OCI-LY7 (cell line): ENCODE data around the gene PRMT9. TPM values are rescaled to one million over a fixed set of nuclear protein-coding genes. Genes with fewer than 3 reads are reported as not detected.
A peak's percentile ranks its signal among the peaks of the same experiment; 100 is the strongest.

Experiments
- BruUV-seq: library from RNA; stranded (reverse); fragments of 400-500 nt; replicated peaks from 2 replicates; lab custom pipeline; 2021; lab: Mats Ljungman, UMichigan
- CTCF ChIA-PET: fragments of 300-600 bp; sonication (Branson Sonifier 250); formaldehyde crosslinking; loops from one replicate; lab custom pipeline; 2022; ENCODE audit warnings: antibody characterized with exemption; ENCODE audit not compliant: unreplicated experiment; lab: Charles Lee
- POLR2A ChIA-PET: fragments of 300-600 bp; sonication (Branson Sonifier 250); formaldehyde crosslinking; loops from one replicate; lab custom pipeline; 2022; ENCODE audit warnings: antibody characterized with exemption; lab: Charles Lee
- DNase-seq: peaks from one replicate; pipeline ENCODE4 v3.0.0-alpha.2; 2015; ENCODE audit warnings: low spot score
- H2AFZ ChIP-seq: fragments of 200-600 bp; sonication (generic), shearing (Covaris generic); 2 replicates; pipeline ENCODE4 v1.6.1; 2014; ENCODE audit warnings: mild to moderate bottlenecking, antibody characterized with exemption, low read length, moderate library complexity
- H3K27ac ChIP-seq: fragments of 200-600 bp; sonication (generic); 2 replicates; pipeline ENCODE4 v1.5.1; 2014; ENCODE audit warnings: mixed run types, low read depth, mild to moderate bottlenecking, moderate library complexity, low read length, inconsistent platforms; ENCODE audit not compliant: poor library complexity, severe bottlenecking
- H3K36me3 ChIP-seq: fragments of 200-600 bp; sonication (generic); 2 replicates; pipeline ENCODE4 v1.6.1; 2014; ENCODE audit warnings: mild to moderate bottlenecking, antibody characterized with exemption, low read length, moderate library complexity, mixed read lengths; ENCODE audit not compliant: insufficient read depth
- H3K4me1 ChIP-seq: fragments of 200-600 bp; sonication (generic); 2 replicates; pipeline ENCODE4 v1.5.1; 2014; ENCODE audit warnings: mild to moderate bottlenecking, low read length; ENCODE audit not compliant: insufficient read depth, poor library complexity, severe bottlenecking
- H3K4me2 ChIP-seq: fragments of 200-600 bp; sonication (generic); 2 replicates; pipeline ENCODE4 v1.6.1; 2014; ENCODE audit warnings: mild to moderate bottlenecking, low read length
- H3K4me3 ChIP-seq: fragments of 200-600 bp; sonication (generic); 2 replicates; pipeline ENCODE4 v1.5.1; 2014; ENCODE audit warnings: mild to moderate bottlenecking, low read depth, low read length; ENCODE audit not compliant: poor library complexity, severe bottlenecking
- H3K79me2 ChIP-seq: fragments of 200-600 bp; sonication (generic); 2 replicates; pipeline ENCODE4 v1.6.1; 2016; ENCODE audit warnings: low read depth, mild to moderate bottlenecking, low read length, moderate library complexity, mixed read lengths; ENCODE audit not compliant: insufficient read depth
- H3K9me2 ChIP-seq: fragments of 200-600 bp; sonication (generic); 2 replicates; pipeline ENCODE4 v1.6.1; 2016; ENCODE audit warnings: mild to moderate bottlenecking, low read length, mixed read lengths; ENCODE audit not compliant: insufficient read depth
- H3K9me3 ChIP-seq: fragments of 200-600 bp; sonication (generic); 2 replicates; pipeline ENCODE4 v1.6.1; 2014; ENCODE audit warnings: mild to moderate bottlenecking, mixed run types, low read length, mixed read lengths
- H4K20me1 ChIP-seq: fragments of 200-600 bp; sonication (generic); 2 replicates; pipeline ENCODE4 v1.6.1; 2014; ENCODE audit warnings: mild to moderate bottlenecking, antibody characterized with exemption, low read length, moderate library complexity, mixed read lengths; ENCODE audit not compliant: insufficient read depth
- EZH2phosphoT487 ChIP-seq: fragments of 200-600 bp; sonication (generic); IDR thresholded peaks from 2 replicates; pipeline ENCODE4 v1.6.1; 2018; ENCODE audit warnings: low read depth, borderline replicate concordance, mild to moderate bottlenecking, mixed run types, antibody characterized with exemption, low read length, moderate library complexity, mixed read lengths
- intact Hi-C: fragments of 100-400 bp; cut with micrococcal nuclease; formaldehyde crosslinking; loops from one replicate; pipeline ENCODE4 v1.10.0; 2022; ENCODE audit not compliant: unreplicated experiment
- total RNA-seq, 2 experiments: library from RNA; depleted of rRNA in 1 of 2; stranded (reverse); fragments of >200 nt in 1 of 2; shearing (Covaris generic) in 1 of 2; gene quantifications; 2 replicates each; pipeline ENCODE4 v1.2.3, GENCODE V29; 2014 to 2022
- TF ChIP-seq, protein P1 (sequence below): fragments of 200-600 bp; sonication (generic); conservative IDR thresholded peaks from 2 replicates; pipeline ENCODE4 v1.5.1; 2014; ENCODE audit warnings: mild to moderate bottlenecking, antibody characterized with exemption, low read length, moderate library complexity, mixed read lengths

The PRMT9 gene
- total RNA-seq, 2 experiments from 2014 or later: 13.1 to 13.9 TPM

- no peak for DNase-seq
- intact Hi-C loops: no loop called here
- H3K9me2 ChIP-seq: no peaks in the 10 kb centered on the region
- CTCF ChIA-PET: interaction anchor here (0.6 kb wide), 2 partner anchors 112 to 113 kb away, joined by 3 to 5 read pairs; no protein-coding TSS in a partner anchor
- no peaks in the 10 kb centered on the region for H4K20me1 ChIP-seq
- H3K79me2 ChIP-seq: no peaks in the 10 kb centered on the region
- POLR2A ChIA-PET: no interaction called here
- peak within 1 kb of the TSS; percentile 47; the same call in 1 of the 2 replicates for H3K4me2 ChIP-seq
- BruUV-seq: no TSS peak
- H2AFZ ChIP-seq: no peak within 1 kb of the TSS
- peak within 1 kb of the TSS; percentile 42 for H3K4me3 ChIP-seq
- H3K9me3 ChIP-seq: no peaks in the 10 kb centered on the region
- no peaks in the 10 kb centered on the region for H3K36me3 ChIP-seq
- no peak within 1 kb of the TSS for H3K27ac ChIP-seq
- H3K4me1 ChIP-seq: no peaks in the 10 kb centered on the region
- TF ChIP-seq EZH2phosphoT487: no peak; the same call in 1 of the 2 replicates
- TF ChIP-seq, protein P1, sequence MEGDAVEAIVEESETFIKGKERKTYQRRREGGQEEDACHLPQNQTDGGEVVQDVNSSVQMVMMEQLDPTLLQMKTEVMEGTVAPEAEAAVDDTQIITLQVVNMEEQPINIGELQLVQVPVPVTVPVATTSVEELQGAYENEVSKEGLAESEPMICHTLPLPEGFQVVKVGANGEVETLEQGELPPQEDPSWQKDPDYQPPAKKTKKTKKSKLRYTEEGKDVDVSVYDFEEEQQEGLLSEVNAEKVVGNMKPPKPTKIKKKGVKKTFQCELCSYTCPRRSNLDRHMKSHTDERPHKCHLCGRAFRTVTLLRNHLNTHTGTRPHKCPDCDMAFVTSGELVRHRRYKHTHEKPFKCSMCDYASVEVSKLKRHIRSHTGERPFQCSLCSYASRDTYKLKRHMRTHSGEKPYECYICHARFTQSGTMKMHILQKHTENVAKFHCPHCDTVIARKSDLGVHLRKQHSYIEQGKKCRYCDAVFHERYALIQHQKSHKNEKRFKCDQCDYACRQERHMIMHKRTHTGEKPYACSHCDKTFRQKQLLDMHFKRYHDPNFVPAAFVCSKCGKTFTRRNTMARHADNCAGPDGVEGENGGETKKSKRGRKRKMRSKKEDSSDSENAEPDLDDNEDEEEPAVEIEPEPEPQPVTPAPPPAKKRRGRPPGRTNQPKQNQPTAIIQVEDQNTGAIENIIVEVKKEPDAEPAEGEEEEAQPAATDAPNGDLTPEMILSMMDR: no peak
Observed at GRCh38 chr4:147731580-147732517, 47.9 kb upstream of the PRMT9 start, which contains the start of gene ARHGAP10. ARHGAP10 (plus strand) TSS chr4:147732088; CDS start chr4:147732302, 214 bp downstream.

DNA sequence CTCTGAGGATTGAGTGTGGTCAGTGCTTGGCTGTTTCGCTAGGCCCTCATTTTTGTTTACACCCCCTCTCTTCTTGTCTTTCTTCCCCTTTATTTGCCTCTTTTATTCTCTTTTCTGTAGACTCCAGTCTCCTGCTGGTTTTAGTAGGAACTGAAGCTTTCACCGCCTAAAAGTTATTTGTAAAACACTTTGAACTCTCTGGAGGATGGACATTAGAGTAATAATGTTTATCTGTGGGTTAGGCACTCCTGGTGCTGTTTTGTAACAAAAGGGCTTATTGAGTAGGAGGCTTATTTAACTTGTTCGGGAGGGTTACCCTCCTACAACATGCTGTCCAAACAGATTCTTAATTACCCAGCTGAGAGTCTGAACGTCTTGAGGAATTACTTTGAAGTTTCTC, 46.4 kb upstream of the PRMT9 start:
- no TSS peak for BruUV-seq
- TF ChIP-seq EZH2phosphoT487: no peak
- TF ChIP-seq, protein P1: no peak
- Histone ChIP-seq H3K4me3 (no peak overlapping the region), H3K27ac (no peak overlapping the region), H3K9me3 (no peaks in the 10 kb centered on the region), H2AFZ (no peak overlapping the region), H3K4me1 (no peaks in the 10 kb centered on the region), H3K9me2 (no peaks in the 10 kb centered on the region), H3K36me3 (no peaks in the 10 kb centered on the region), H4K20me1 (no peaks in the 10 kb centered on the region), H3K79me2 (no peaks in the 10 kb centered on the region), H3K4me2 (no peak overlapping the region)
- ChIA-PET CTCF (no interaction called here), POLR2A (interaction anchor here (0.6 to 0.9 kb wide), 3 partner anchors 10 to 246 kb away, joined by 3 to 9 read pairs (median 3); no protein-coding TSS in a partner anchor)
- intact Hi-C loops: no loop called here
- no peak for DNase-seq
